Upper lobe of left lung (tissue), 6 donors: Measurements from ENCODE around the gene CTSO. TPM values are rescaled to one million over a fixed set of nuclear protein-coding genes. Genes with fewer than 3 reads are reported as not detected.

ENCODE experiments used
- ATAC-seq, 2 donors: fragments of 200-7000 bp; cut with Tn5 transposase; one replicate each; pipeline ENCODE4 v1.9.1; 2022; ENCODE audit warnings: mild to moderate bottlenecking in 2 of 2, moderate library complexity in 2 of 2; ENCODE audit not compliant: low FRiP score in 2 of 2
- DNase-seq, 2 donors: peaks; one replicate each; pipeline ENCODE4 v3.0.0-alpha.2; 2019 to 2020
- H3K27ac ChIP-seq, 4 donors: fragments of 200-600 bp; sonication (generic); one replicate each; pipeline ENCODE4 v1.5.1; 2016 to 2019
- H3K27me3 ChIP-seq, 4 donors: fragments of 200-600 bp; sonication (generic); one replicate each; pipeline ENCODE4 v1.5.1; 2017 to 2019
- H3K36me3 ChIP-seq, 4 donors: fragments of 200-600 bp; sonication (generic); one replicate each; pipeline ENCODE4 v1.5.1; 2016 to 2019
- H3K4me1 ChIP-seq, 4 donors: fragments of 200-600 bp; sonication (generic); one replicate each; pipeline ENCODE4 v1.5.1; 2018 to 2019
- H3K4me3 ChIP-seq, 4 donors: fragments of 200-600 bp; sonication (generic); one replicate each; pipeline ENCODE4 v1.5.1; 2017 to 2019; ENCODE audit warnings: mild to moderate bottlenecking in 2 of 4, moderate library complexity in 1 of 4
- H3K9me3 ChIP-seq, 4 donors: fragments of 200-600 bp; sonication (generic); one replicate each; pipeline ENCODE4 v1.5.1; 2018 to 2019
- CTCF ChIP-seq, 6 experiments: fragments of 450-650 bp in 4 of 6; fragments of 200-600 bp in 2 of 6; sonication (generic) in 2 of 6; IDR thresholded peaks; one replicate each; pipeline ENCODE4 v1.5.1; 2016 to 2019; ENCODE audit warnings: antibody characterized with exemption in 6 of 6
- EP300 ChIP-seq, 4 donors: sonication (generic); formaldehyde crosslinking; IDR thresholded peaks; one replicate each; pipeline ENCODE4 v1.5.1; 2017; ENCODE audit warnings: antibody characterized with exemption in 4 of 4, control low read depth in 2 of 4
- POLR2A ChIP-seq, 4 donors: fragments of 450-650 bp; IDR thresholded peaks; one replicate each; pipeline ENCODE4 v1.5.1; 2016 to 2017; ENCODE audit warnings: antibody characterized with exemption in 4 of 4, mild to moderate bottlenecking in 2 of 4
- POLR2AphosphoS5 ChIP-seq, 2 donors: sonication (generic); formaldehyde crosslinking; IDR thresholded peaks; one replicate each; pipeline ENCODE4 v1.5.1; 2017; ENCODE audit warnings: antibody characterized with exemption in 2 of 2
- WGBS, 2 donors: methylation state at CpG; one replicate each; pipeline ENCODE4 v1.1.5; 2017 to 2018; 5-methylcytosine and 5-hydroxymethylcytosine counted together
- total RNA-seq, 6 donors: library from RNA; depleted of rRNA in 4 of 6; stranded (reverse); fragments of >200 nt in 4 of 6; gene quantifications; one replicate each; pipeline versions ENCODE4 v1.1.0 to v1.2.1, GENCODE V29; 2016 to 2021
- donor health status: DM: no; HTN: no; CAD: no; lungs with moderate emphysema.
- donor health status: DM: no; HTN: yes; CAD: no; lungs with severe emphysema.

Gene CTSO
- total RNA-seq, 6 donors from 2014 or later = 9.4 to 34.7 (median 22.5) TPM

DNA sequence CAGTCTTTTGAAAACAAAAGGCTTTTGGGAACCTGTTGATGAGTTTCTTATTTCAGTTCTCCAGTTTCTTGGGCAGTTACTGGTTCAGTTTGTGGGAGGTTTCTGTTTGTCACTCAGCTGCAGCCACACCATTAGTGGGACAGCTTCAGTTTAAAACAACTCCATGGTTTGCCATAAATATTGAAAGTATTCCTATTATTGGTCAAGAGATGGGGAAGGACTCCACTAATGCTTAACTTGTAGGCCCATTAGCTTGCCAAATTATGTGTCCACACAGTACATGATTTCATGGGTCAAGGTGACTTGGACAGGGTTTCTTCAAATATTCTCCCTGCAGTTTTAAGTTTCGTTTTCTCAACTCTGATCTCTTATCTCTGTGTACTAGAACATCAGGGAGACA lies 72.1 kb downstream of the CTSO start:
- H3K27ac ChIP-seq = no peak overlapping the region
- no peaks in the 10 kb centered on the region for H3K9me3 ChIP-seq
- H3K36me3 ChIP-seq = no peaks in the 10 kb centered on the region

GRCh38 chr4:155879767-155880166 lies 73.9 kb downstream of the CTSO start:
- no peak for TF ChIP-seq EP300 (IDR thresholded peaks at IDR 0.05)
- no peak for TF ChIP-seq CTCF (IDR thresholded peaks at IDR 0.05)
- ATAC-seq = no peak
- H3K27ac ChIP-seq = no peak overlapping the region

More for the DNA sequence above, 72.1 kb downstream of the CTSO start:
- DNase-seq (no peak), ATAC-seq (no peak)
- no peaks in the 10 kb centered on the region for H3K4me1 ChIP-seq
- no peaks in the 10 kb centered on the region for H3K27me3 ChIP-seq
- 39 to 64% methylated on average over 1 of the region's 1 CpG for WGBS, 2 donors
- H3K4me3 ChIP-seq = no peak overlapping the region
- TF ChIP-seq CTCF (IDR thresholded peaks at IDR 0.05) = no peak
- TF ChIP-seq EP300 (IDR thresholded peaks at IDR 0.05) = no peak
- TF ChIP-seq POLR2AphosphoS5 (IDR thresholded peaks at IDR 0.05) = no peak
- TF ChIP-seq POLR2A (IDR thresholded peaks at IDR 0.05) = no peak

DNA sequence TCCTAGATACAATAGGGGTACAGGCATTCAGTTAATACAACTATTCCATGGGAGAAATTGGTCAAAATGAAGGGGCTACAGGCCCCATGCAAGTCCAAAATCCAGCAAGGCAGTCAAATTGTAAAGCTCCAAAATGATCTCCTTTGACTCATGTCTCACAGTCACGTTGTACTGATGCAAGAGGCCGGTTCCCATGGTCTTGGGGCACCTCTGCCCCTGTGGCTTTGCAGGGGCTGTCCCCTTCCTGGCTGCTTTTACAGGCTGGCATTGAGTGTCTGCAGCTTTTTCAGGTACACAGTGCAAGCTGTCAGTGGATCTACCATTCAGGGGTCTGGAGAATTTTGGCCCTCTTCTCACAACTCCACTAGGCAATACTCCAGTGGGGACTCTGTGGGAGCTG lies 75.1 kb downstream of the CTSO start:
- Histone ChIP-seq H3K27me3 (no peaks in the 10 kb centered on the region), H3K27ac (no peak overlapping the region), H3K9me3 (peaks cover 0 to 8% (median 0%) of the 10 kb centered on the region in 4 donors), H3K4me3 (no peak overlapping the region), H3K36me3 (no peaks in the 10 kb centered on the region), H3K4me1 (no peaks in the 10 kb centered on the region)
- ATAC-seq (no peak), DNase-seq (no peak)
- WGBS, 2 donors = 31 to 41% methylated on average over 2 of the region's 2 CpGs
- no peak for TF ChIP-seq EP300 (IDR thresholded peaks at IDR 0.05)
- TF ChIP-seq CTCF (IDR thresholded peaks at IDR 0.05) = no peak
- TF ChIP-seq POLR2A (IDR thresholded peaks at IDR 0.05) = no peak
- TF ChIP-seq POLR2AphosphoS5 (IDR thresholded peaks at IDR 0.05) = no peak

More at GRCh38 chr4:155879767-155880166, 73.9 kb downstream of the CTSO start:
- H3K27me3 ChIP-seq = no peaks in the 10 kb centered on the region
- H3K4me1 ChIP-seq = no peaks in the 10 kb centered on the region
- H3K9me3 ChIP-seq = peaks cover 0 to 8% (median 0%) of the 10 kb centered on the region in 4 donors
- DNase-seq = no peak
- no peaks in the 10 kb centered on the region for H3K36me3 ChIP-seq
- no peak overlapping the region for H3K4me3 ChIP-seq

DNA sequence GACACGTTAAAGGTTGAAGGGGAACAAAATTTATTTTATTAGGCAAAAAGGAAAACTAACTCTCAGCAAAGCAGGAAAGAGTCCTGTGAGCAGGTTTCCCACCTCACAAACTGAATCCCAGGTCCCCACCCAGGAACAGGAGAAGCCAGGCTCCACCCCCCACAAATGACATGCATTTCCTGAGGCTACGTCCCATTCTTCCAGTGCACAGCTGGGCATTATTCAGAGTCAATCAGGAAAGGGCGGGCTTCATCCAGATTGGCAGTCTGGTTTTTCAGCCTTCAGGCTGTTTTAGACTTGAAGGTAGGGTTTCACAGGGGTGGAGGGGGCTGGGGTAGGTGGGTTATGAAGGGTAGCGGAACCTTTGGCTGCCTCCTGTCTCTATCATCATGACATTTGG lies 75.7 kb downstream of the CTSO start:
- no peak overlapping the region for H3K27ac ChIP-seq
- WGBS, 2 donors = 77 to 86% methylated on average over 4 of the region's 4 CpGs
- DNase-seq = no peak
- H3K9me3 ChIP-seq = peaks cover 0 to 8% (median 0%) of the 10 kb centered on the region in 4 donors
- no peak for ATAC-seq
- TF ChIP-seq POLR2AphosphoS5 (IDR thresholded peaks at IDR 0.05) (no peak), POLR2A (IDR thresholded peaks at IDR 0.05) (no peak), CTCF (IDR thresholded peaks at IDR 0.05) (no peak), EP300 (IDR thresholded peaks at IDR 0.05) (no peak)
- H3K4me1 ChIP-seq = no peaks in the 10 kb centered on the region
- no peaks in the 10 kb centered on the region for H3K27me3 ChIP-seq
- H3K4me3 ChIP-seq = no peak overlapping the region
- H3K36me3 ChIP-seq = no peaks in the 10 kb centered on the region

- Histone ChIP-seq H3K27ac (no peak overlapping the region), H3K27me3 (no peaks in the 10 kb centered on the region), H3K4me1 (no peaks in the 10 kb centered on the region), H3K36me3 (no peaks in the 10 kb centered on the region), H3K9me3 (peaks cover 0 to 8% (median 0%) of the 10 kb centered on the region in 4 donors), H3K4me3 (no peak overlapping the region)
- no peak for DNase-seq
- TF ChIP-seq POLR2A (IDR thresholded peaks at IDR 0.05) (no peak), EP300 (IDR thresholded peaks at IDR 0.05) (no peak), POLR2AphosphoS5 (IDR thresholded peaks at IDR 0.05) (no peak), CTCF (IDR thresholded peaks at IDR 0.05) (no peak)
- 86 to 87% methylated on average over 1 of the region's 1 CpG for WGBS, 2 donors
- no peak for ATAC-seq
Observed at GRCh38 chr4:155875878-155876277, 77.8 kb downstream of the CTSO start.
